ENCODE measurements around the gene FOXD4L1.
"Not testable (repeated sequence)": the region's sequence is repeated elsewhere in the genome, so short reads cannot be mapped to it uniquely, and the experiment has no call there.

DNA sequence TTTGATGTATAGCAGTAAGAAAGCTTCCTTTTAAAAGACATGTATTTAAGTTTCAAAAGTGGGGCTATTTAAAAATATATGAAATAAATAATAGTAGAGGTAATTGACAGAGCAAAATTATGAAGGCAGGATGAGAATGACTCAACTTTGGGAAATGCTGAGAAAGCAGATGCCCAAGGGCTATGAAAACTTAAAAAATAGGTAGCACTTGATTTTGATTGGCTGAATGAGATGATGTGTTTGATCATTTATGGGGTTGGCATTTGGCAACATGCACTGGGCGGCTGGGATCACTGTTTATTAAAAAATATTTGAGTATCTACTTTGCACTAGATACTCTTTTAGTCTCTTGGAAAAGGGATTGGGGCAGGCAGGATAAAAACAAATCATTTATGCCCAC is 26.5 kb downstream of the FOXD4L1 start:
- TF ChIP-seq, protein P1, sequence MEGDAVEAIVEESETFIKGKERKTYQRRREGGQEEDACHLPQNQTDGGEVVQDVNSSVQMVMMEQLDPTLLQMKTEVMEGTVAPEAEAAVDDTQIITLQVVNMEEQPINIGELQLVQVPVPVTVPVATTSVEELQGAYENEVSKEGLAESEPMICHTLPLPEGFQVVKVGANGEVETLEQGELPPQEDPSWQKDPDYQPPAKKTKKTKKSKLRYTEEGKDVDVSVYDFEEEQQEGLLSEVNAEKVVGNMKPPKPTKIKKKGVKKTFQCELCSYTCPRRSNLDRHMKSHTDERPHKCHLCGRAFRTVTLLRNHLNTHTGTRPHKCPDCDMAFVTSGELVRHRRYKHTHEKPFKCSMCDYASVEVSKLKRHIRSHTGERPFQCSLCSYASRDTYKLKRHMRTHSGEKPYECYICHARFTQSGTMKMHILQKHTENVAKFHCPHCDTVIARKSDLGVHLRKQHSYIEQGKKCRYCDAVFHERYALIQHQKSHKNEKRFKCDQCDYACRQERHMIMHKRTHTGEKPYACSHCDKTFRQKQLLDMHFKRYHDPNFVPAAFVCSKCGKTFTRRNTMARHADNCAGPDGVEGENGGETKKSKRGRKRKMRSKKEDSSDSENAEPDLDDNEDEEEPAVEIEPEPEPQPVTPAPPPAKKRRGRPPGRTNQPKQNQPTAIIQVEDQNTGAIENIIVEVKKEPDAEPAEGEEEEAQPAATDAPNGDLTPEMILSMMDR (IDR thresholded peaks at IDR 0.05), result not testable (repeated sequence)
- not testable (repeated sequence) for TF ChIP-seq EZH2 (IDR thresholded peaks at IDR 0.05; ENCODE audit: borderline replicate concordance, insufficient read depth, low read depth, low read length, poor library complexity, severe bottlenecking)
